Spinal cord (tissue), 10 donors: ENCODE results near the gene DENND10. TPM values are rescaled to one million over a fixed set of nuclear protein-coding genes. Genes with fewer than 3 reads are reported as not detected.

ENCODE experiments used
- DNase-seq, 6 donors: peaks; one replicate each; pipeline versions ENCODE4 v3.0.0 to v3.0.0-alpha.2; 2013 to 2015; ENCODE audit warnings: low spot score in 6 of 6, low read depth in 4 of 6
- H3K27ac ChIP-seq: one replicate; pipeline ENCODE4 v1.5.1; 2013; ENCODE audit warnings: low read depth, low read length, control low read depth
- H3K27me3 ChIP-seq: one replicate; pipeline ENCODE4 v1.6.1; 2013; ENCODE audit warnings: low read length; ENCODE audit not compliant: control insufficient read depth, insufficient read depth
- H3K36me3 ChIP-seq: one replicate; pipeline ENCODE4 v1.6.1; 2013; ENCODE audit warnings: low read length; ENCODE audit not compliant: control insufficient read depth, insufficient read depth
- H3K4me1 ChIP-seq: one replicate; pipeline ENCODE4 v1.6.1; 2013; ENCODE audit warnings: low read length; ENCODE audit not compliant: control insufficient read depth, insufficient read depth
- H3K4me3 ChIP-seq: one replicate; pipeline ENCODE4 v1.5.1; 2013; ENCODE audit warnings: low read depth, low read length, control low read depth
- H3K9me3 ChIP-seq: one replicate; pipeline ENCODE4 v1.6.1; 2013; ENCODE audit warnings: low read length; ENCODE audit not compliant: control insufficient read depth, insufficient read depth
- WGBS: methylation state at CpG from one replicate; pipeline ENCODE4 v1.1.5; 2013; ENCODE audit warnings: missing lambda C conversion rate; ENCODE audit not compliant: insufficient coverage; 5-methylcytosine and 5-hydroxymethylcytosine counted together
- long read RNA-seq, 4 donors: transcript quantifications; one replicate each; lab custom pipeline, GENCODE V29; 2026
- polyA plus RNA-seq, 2 donors: library from polyadenylated mRNA; unstranded; fragments of 120-200 nt; gene quantifications; one replicate each; pipeline ENCODE4 v1.2.1, GENCODE V29; 2013; ENCODE audit not compliant: insufficient read length in 2 of 2
- total RNA-seq, 2 donors: library from RNA; depleted of rRNA in 1 of 2; stranded (reverse); fragments of 120-200 nt in 1 of 2; fragments of >200 nt in 1 of 2; gene quantifications; one replicate each; pipeline versions ENCODE4 v1.2.3 to v1.2.4, GENCODE V29; 2013 to 2014
- donor health status: healthy.

Gene DENND10, protein sequence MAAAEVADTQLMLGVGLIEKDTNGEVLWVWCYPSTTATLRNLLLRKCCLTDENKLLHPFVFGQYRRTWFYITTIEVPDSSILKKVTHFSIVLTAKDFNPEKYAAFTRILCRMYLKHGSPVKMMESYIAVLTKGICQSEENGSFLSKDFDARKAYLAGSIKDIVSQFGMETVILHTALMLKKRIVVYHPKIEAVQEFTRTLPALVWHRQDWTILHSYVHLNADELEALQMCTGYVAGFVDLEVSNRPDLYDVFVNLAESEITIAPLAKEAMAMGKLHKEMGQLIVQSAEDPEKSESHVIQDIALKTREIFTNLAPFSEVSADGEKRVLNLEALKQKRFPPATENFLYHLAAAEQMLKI
- total RNA-seq, result 10 to 100 TPM; 51.3 to 55.2 TPM
- 10 to 100 TPM; 47.4 to 61.3 TPM for polyA plus RNA-seq
- long read RNA-seq, donor 1, partial matches to known transcripts, result 55 of 70 reads
- long read RNA-seq, donor 1, other reads (novel, unspliced or antisense), result 8 of 70 reads
- long read RNA-seq, donor 2, partial matches to known transcripts, result 0 of 3 reads
- long read RNA-seq, donor 2, other reads (novel, unspliced or antisense), result 0 of 3 reads
- long read RNA-seq, donor 3, partial matches to known transcripts, result 0 of 4 reads
- long read RNA-seq, donor 3, other reads (novel, unspliced or antisense), result 0 of 4 reads
- long read RNA-seq, donor 4, partial matches to known transcripts, result 17 of 28 reads
- long read RNA-seq, donor 4, other reads (novel, unspliced or antisense), result 6 of 28 reads

DNA sequence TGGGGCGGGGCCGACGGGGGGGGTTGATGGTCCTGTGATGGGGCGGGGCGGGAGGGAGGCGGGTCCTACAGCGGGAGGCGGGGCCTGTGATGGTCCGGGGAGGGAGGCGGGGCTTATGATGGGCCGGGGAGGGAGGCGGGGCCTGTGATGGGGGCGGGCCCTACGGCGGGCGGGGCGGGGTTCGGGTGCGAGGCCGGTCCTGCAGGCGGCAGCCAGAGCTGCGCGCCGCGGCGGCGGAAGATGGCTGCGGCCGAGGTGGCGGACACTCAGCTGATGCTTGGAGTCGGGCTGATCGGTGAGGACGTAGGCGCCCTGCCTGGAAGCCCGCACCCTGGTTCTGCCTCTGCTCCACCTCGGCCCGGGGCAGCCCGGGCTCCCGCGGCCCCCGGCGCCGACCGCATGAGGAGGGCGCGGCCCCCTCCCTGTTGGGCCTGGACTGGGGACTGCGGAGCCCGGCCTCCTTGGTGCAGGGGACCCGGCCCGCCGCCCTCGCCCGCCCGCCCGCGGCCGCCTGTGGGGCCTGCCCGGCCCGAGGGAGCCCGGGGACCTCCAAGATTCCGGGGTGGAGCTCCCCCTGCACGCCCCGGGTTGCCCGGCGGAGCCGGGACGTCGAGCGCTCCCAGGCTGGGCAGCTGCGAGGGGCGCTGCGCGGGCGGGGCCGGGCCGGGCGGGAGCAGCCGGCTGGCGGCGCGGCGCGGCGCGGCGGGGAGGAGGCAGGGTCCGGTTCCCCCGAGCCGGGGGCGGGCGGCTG is at the start of gene DENND10:
DENND10 (plus strand) TSS at position 211 of the 751 bp plus-strand sequence; CDS start at position 241, 30 bp downstream.
- under 1% methylated on average over 81 of the region's 91 CpGs for WGBS
- H3K27ac ChIP-seq, result no peak within 1 kb of the TSS

DNA sequence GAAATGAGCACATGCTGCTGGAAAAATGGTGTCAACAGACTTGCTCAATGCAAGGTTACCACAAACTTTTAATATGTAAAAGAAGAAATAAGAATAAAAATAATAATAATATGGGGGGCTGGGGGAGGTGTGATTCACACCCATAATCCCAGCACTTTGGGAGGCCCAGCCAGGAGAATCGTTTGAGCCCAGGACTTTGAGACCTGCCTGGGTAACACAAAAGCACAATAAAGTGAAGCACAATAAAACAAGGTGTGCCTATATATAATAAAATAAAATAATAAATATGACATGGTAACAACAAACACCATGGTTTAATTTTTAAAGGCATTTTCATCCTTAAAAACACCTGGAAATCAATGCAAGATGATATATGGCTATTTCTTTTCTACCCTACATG is 48.4 kb upstream of the DENND10 start:
- DNase-seq, result no peak
- Histone ChIP-seq H3K9me3 (no peaks in the 10 kb centered on the region), H3K4me1 (no peaks in the 10 kb centered on the region), H3K27ac (no peak overlapping the region), H3K27me3 (no peaks in the 10 kb centered on the region), H3K4me3 (no peak overlapping the region), H3K36me3 (peaks cover 58% of the 10 kb centered on the region)
- WGBS, result no CpG with 5 or more reads among the region's 1 CpG

More for the DNA sequence above, at the start of gene DENND10:
- H3K4me3 ChIP-seq, result peak within 1 kb of the TSS; percentile 64
- no peaks in the 10 kb centered on the region for H3K9me3 ChIP-seq
- peaks cover 14% of the 10 kb centered on the region for H3K36me3 ChIP-seq
- H3K27me3 ChIP-seq, result no peaks in the 10 kb centered on the region
- peaks cover 8% of the 10 kb centered on the region for H3K4me1 ChIP-seq
- DNase-seq, result peak; percentile 33 to 94 (median 72)

DNA sequence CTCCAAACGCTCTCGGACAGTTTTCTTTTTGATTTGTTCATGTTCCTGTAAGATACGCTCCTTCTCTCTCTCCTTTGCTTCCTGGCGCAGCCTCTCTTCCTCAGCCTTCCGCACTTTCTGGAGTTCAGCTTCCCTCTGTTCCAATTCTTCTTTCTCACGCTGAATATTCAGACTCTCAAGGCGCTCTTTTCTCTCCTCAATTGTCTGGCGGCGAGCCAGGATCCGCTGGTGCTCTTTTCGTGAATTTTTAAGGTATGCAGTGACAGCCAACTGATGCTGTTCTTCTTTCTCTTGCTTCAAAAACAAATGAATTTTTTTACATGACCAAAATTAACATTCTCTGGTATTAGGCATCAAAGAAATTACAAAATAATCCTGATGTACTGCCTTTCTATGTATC is 45.9 kb upstream of the DENND10 start:
- H3K27me3 ChIP-seq, result no peaks in the 10 kb centered on the region
- no peak overlapping the region for H3K4me3 ChIP-seq
- H3K9me3 ChIP-seq, result no peaks in the 10 kb centered on the region
- 62% methylated on average over 10 of the region's 11 CpGs for WGBS
- H3K36me3 ChIP-seq, result peaks cover 51% of the 10 kb centered on the region
- H3K27ac ChIP-seq, result no peak overlapping the region
- H3K4me1 ChIP-seq, result no peaks in the 10 kb centered on the region
- DNase-seq, result peak in 2 of 6 donors; percentile 38 to 71

DNA sequence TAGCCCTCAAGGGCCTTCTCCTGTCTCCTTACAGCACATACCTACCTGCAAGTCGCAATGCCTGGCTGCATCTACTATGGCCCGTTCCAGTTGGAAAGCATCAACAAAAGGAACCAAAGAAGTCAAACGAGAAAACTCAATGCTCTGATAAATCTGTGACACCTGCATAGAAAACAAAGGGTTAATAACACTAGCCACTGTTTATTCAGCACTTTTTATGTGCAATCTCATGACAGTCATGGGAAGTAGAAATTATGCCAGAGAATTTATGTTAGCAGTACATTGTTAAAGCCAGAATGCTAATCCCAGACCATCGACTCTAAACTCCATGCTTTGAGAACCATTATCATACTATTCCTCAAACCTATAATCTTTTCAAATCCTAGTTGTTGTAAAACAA is 44.4 kb upstream of the DENND10 start:
- DNase-seq, result no peak
- no peaks in the 10 kb centered on the region for H3K9me3 ChIP-seq
- WGBS, result 89% methylated on average over 3 of the region's 4 CpGs
- H3K27me3 ChIP-seq, result no peaks in the 10 kb centered on the region
- H3K4me1 ChIP-seq, result no peaks in the 10 kb centered on the region
- no peak overlapping the region for H3K4me3 ChIP-seq
- H3K27ac ChIP-seq, result no peak overlapping the region
- peaks cover 46% of the 10 kb centered on the region for H3K36me3 ChIP-seq

DNA sequence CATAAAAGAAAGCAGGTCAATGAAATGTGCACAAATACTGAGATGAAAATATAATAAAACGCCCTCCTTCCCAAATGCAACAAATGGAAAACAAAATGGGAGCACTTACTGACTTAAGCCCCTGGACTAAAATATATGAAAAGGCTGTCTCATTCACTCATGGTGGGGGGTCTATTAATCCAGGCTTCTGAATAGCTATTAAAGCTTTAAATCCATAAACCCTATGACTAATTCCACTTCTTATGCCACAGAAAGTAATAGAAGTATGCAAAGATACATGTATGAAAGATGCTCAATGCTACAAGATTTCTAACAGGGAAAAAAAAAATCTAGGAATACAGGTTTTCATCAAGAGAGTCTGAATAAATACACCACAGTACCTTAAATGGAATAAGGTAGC is 43.8 kb upstream of the DENND10 start:
- Histone ChIP-seq H3K27me3 (no peaks in the 10 kb centered on the region), H3K4me3 (no peak overlapping the region), H3K9me3 (no peaks in the 10 kb centered on the region), H3K4me1 (no peaks in the 10 kb centered on the region), H3K36me3 (peaks cover 47% of the 10 kb centered on the region), H3K27ac (no peak overlapping the region)
- peak in 1 of 6 donors; percentile 3 for DNase-seq
- no CpG with 5 or more reads among the region's 1 CpG for WGBS

DNA sequence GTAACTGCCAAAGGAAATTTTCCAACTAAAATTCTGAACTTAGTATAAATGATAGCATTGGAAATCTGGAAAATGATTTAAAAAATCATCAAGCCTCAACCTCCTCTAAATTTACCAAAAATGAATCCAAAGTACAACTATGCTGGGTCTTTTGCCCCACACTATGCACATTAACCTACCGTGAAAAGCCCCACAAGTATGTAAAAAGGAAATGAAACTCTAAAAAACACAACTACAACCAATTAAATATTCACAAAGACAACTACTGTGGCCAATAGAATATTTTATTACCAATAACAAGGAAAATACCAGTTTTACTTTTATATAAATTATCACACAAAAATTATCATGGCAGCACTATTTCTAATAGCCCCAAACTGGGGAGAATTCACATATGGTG is 42.6 kb upstream of the DENND10 start:
- H3K27ac ChIP-seq, result no peak overlapping the region
- H3K27me3 ChIP-seq, result no peaks in the 10 kb centered on the region
- H3K9me3 ChIP-seq, result no peaks in the 10 kb centered on the region
- no peak overlapping the region for H3K4me3 ChIP-seq
- no CpG with 5 or more reads among the region's 1 CpG for WGBS
- H3K36me3 ChIP-seq, result peaks cover 50% of the 10 kb centered on the region
- no peak for DNase-seq
- H3K4me1 ChIP-seq, result no peaks in the 10 kb centered on the region

DNA sequence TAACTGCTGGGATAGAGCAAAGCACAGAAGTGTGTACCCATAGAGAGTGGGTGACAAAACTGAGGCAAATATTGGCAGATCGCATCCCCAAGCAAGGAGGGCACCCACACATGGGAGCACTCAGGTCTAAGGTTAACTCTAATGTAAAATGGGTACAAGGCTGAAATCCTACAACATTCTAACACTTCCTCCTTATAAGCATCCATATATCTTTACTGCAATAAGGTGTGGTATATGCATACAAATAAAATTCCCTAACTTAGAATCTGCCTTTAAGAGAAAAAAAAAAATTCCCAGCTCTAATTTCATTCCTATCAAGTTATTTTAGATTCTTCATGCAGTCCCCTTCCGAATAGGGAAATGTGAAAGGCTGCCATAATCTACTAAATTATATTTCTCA is 42.0 kb upstream of the DENND10 start:
- Histone ChIP-seq H3K36me3 (peaks cover 55% of the 10 kb centered on the region), H3K4me1 (no peaks in the 10 kb centered on the region), H3K27me3 (no peaks in the 10 kb centered on the region)

DNA sequence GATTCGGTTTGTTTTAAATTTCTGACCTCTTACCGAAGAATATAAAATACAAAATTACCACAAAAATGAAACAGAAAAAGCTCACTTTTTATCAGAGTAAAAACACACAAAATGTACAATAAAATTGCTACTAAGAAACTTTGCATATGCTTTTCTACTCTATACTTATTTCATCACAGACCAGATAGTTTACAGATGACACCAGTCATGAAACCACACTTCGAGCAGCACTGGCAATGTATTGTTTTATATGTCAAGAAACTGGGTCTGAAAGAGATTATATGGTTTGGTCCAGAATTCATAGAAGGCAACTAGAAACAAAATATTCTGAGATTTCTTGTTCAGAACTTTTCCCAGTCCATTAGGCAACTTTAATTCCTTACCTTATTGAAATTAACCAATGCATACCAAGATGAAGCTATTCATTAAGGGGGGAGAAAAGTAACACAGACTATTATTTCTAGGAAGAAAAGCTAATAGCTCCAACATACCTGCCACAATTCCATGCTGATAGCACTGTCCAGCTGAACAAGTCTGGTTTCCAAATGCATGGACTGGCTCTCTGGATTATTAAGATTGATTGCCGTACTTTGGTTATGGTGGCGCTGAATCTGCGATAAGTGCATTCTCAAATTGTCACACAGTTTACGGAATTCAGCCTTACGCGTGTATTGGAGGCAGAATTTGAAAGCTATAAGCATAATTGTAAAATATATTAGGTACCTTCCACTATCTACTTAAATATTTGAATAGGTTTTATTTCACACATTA is 33.3 kb upstream of the DENND10 start:
- Histone ChIP-seq H3K27ac (no peak overlapping the region), H3K27me3 (no peaks in the 10 kb centered on the region), H3K4me3 (no peak overlapping the region), H3K36me3 (peaks cover 44% of the 10 kb centered on the region), H3K9me3 (no peaks in the 10 kb centered on the region), H3K4me1 (no peaks in the 10 kb centered on the region)
- DNase-seq, result no peak
- no CpG with 5 or more reads among the region's 9 CpGs for WGBS

More for the DNA sequence above, 42.0 kb upstream of the DENND10 start:
- no CpG with 5 or more reads among the region's 2 CpGs for WGBS
- H3K27ac ChIP-seq, result no peak overlapping the region
- no peaks in the 10 kb centered on the region for H3K9me3 ChIP-seq
- DNase-seq, result no peak
- no peak overlapping the region for H3K4me3 ChIP-seq

DNA sequence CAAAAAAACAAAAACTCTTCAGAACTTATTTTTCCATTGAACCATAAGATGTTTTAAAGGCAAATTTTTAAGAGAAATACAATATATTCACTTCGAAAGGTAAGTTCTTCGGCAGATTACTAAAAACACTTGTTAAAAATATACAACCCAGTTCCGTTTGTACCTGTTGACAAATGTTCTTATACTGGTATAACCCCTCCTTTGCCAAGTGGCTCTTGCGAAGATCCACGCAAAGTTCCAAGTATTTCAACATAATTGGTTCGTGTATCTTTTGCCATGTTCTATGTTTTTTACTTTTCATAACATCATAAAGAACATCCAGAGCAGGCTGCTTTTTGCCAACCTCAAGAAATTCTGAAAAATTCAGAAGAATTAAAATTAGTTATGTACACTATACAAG is 30.3 kb upstream of the DENND10 start:
- Histone ChIP-seq H3K4me3 (no peak overlapping the region), H3K27me3 (no peaks in the 10 kb centered on the region), H3K27ac (no peak overlapping the region), H3K36me3 (peaks cover 16% of the 10 kb centered on the region), H3K9me3 (no peaks in the 10 kb centered on the region), H3K4me1 (no peaks in the 10 kb centered on the region)
- WGBS, result 75% methylated on average over 2 of the region's 6 CpGs
- no peak for DNase-seq
